GM18511 (cell line): ENCODE measurements around the gene PSME2.
"Not testable (repeated sequence)": the region's sequence is repeated elsewhere in the genome, so short reads cannot be mapped to it uniquely, and the experiment has no call there.

Experiments used
- ATAC-seq: cut with Tn5 transposase; IDR thresholded peaks from one replicate; pipeline ENCODE4 v1.9.1; 2021; ENCODE audit warnings: mild to moderate bottlenecking, moderate library complexity; ENCODE audit not compliant: unreplicated experiment

The PSME2 gene

GRCh38 chr14:24116128-24116814, 30.1 kb downstream of the PSME2 start:
- no peak for ATAC-seq

GRCh38 chr14:24115422-24116127, 30.8 kb downstream of the PSME2 start:
- no peak for ATAC-seq

- ATAC-seq: peak; percentile 86
Observed at GRCh38 chr14:24114532-24115421, 31.6 kb downstream of the PSME2 start, which contains the start of the genes DCAF11 and NRL. Gene DCAF11 (plus strand): TSS chr14:24114777. CDS start chr14:24115595, 818 bp downstream. Gene NRL (minus strand): TSS chr14:24114949. CDS start chr14:24082848, 32,101 bp downstream.

GRCh38 chr14:24113801-24114531, 32.4 kb downstream of the PSME2 start:
- peak; percentile 38 for ATAC-seq

- no peak for ATAC-seq
Observed at GRCh38 chr14:24113379-24113800, 33.0 kb downstream of the PSME2 start.

- no peak for ATAC-seq
Observed at GRCh38 chr14:24110523-24110922, 35.9 kb downstream of the PSME2 start.

GRCh38 chr14:24110060-24110459, 36.4 kb downstream of the PSME2 start:
- ATAC-seq: no peak

GRCh38 chr14:24108336-24108874, 38.0 kb downstream of the PSME2 start:
- ATAC-seq: peak; percentile 36

- no peak for ATAC-seq
Observed at GRCh38 chr14:24106672-24107271, 39.6 kb downstream of the PSME2 start.

- ATAC-seq: not testable (repeated sequence)
Observed at GRCh38 chr14:24105609-24106239, 40.7 kb downstream of the PSME2 start.

GRCh38 chr14:24103451-24103850, 43.0 kb downstream of the PSME2 start:
- ATAC-seq: no peak

- ATAC-seq: no peak
Observed at GRCh38 chr14:24102357-24103048, 43.9 kb downstream of the PSME2 start.

- ATAC-seq: no peak
Observed at GRCh38 chr14:24100982-24101494, 45.4 kb downstream of the PSME2 start.

- ATAC-seq: no peak
Observed at GRCh38 chr14:24100197-24100981, 46.0 kb downstream of the PSME2 start.

- ATAC-seq: no peak
Observed at GRCh38 chr14:24098927-24099813, 47.2 kb downstream of the PSME2 start.

GRCh38 chr14:24098229-24098926, 48.0 kb downstream of the PSME2 start:
- ATAC-seq: no peak
